ENCODE results near the gene CITED2.

Gene CITED2

GRCh38 chr6:139329224-139329623 lies 45.2 kb downstream of the CITED2 start:
- no peak for DNase-seq

GRCh38 chr6:139327038-139327437 lies 47.4 kb downstream of the CITED2 start:
- peak; percentile 32 to 42 (median 41) for DNase-seq

- no peak for DNase-seq
Measured at GRCh38 chr6:139325686-139326085, 48.8 kb downstream of the CITED2 start.

GRCh38 chr6:139325125-139325524 lies 49.3 kb downstream of the CITED2 start:
- peak; percentile 42 to 79 (median 76) for DNase-seq

GRCh38 chr6:139324301-139324555 lies 50.2 kb downstream of the CITED2 start:
- peak in 2 of 3 donors; percentile 61 to 70 for DNase-seq

GRCh38 chr6:139323511-139324300 lies 50.7 kb downstream of the CITED2 start:
- peak; percentile 90 to 92 (median 91) for DNase-seq

Measured in suppressor macrophage treated with lipopolysaccharide for 1 hour (primary cell).